LoVo (cell line): ENCODE data around the gene OSBPL10.
"Not testable (repeated sequence)": the region's sequence is repeated elsewhere in the genome, so short reads cannot be mapped to it uniquely, and the experiment has no call there.

ENCODE experiments used
- DNase-seq: peaks from one replicate; pipeline ENCODE4 v3.0.0-alpha.2; 2016; ENCODE audit warnings: low spot score

Gene OSBPL10

GRCh38 chr3:31704156-31704555 lies 276.9 kb downstream of the OSBPL10 start:
- DNase-seq: no peak

DNA sequence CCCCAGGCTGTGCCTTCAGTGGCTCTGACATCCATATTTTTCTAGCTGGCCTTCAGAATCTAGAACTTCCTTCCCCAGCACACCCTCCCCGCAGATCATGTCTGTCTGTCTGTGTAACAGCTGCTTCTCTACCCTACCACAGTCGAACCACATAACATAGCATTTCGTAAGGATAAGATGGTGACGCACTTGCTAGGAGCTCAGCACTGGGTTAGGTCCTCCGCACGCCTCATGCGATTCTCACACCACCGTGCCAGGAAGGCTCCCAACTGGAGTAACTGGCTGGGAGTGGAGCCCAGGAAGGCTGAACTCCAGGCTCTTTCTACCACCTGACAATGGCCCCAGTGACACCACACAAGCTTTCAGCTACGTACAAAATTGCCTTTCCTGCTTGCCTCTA lies 279.8 kb downstream of the OSBPL10 start:
- DNase-seq: no peak

DNA sequence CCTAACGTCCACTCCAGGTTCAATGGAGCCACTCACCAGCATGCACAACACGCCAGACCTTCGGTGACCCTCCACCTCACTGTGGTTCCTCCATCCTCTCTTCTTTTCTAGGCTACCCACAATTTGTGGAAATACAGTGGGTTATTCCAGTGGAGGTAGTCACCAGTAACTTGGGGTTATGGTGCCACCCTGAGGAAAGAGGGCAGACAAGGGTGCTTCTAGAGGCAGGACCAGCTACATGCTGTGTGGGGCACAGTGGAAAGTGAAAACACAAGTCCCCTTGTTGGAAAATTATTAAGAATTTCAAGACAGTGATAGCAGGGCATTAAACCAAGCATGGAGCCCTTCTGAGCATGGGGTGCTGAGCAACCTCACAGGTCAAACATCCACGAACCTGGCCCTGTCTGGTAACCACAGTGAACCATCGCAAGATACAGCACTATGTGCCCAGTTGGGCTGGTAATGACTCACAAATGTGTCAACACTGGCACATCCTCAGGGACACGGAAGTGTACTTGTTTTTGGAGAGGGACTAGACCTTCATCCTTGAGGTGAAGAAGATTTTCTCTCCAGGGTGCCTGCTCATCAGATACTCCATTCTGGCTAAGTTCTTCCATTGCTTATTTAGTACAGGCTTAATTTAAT lies 281.6 kb downstream of the OSBPL10 start:
- DNase-seq: no peak

- no peak for DNase-seq
Measured at GRCh38 chr3:31696815-31697548, 284.1 kb downstream of the OSBPL10 start.

DNA sequence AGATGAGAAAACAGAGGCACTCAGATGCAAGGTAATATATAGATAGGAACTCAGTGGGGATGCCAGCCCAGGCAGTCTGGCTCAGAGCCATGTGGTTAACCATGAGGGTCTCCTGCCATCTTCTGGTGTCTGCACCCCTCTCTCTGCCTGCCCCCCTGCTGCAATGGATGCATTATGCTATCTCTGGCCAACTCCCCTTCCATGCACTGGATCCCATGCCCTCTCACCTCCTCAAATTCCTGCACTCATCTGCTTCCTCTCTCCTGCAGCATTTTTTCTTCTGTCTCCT lies 285.1 kb downstream of the OSBPL10 start:
- DNase-seq: no peak

DNA sequence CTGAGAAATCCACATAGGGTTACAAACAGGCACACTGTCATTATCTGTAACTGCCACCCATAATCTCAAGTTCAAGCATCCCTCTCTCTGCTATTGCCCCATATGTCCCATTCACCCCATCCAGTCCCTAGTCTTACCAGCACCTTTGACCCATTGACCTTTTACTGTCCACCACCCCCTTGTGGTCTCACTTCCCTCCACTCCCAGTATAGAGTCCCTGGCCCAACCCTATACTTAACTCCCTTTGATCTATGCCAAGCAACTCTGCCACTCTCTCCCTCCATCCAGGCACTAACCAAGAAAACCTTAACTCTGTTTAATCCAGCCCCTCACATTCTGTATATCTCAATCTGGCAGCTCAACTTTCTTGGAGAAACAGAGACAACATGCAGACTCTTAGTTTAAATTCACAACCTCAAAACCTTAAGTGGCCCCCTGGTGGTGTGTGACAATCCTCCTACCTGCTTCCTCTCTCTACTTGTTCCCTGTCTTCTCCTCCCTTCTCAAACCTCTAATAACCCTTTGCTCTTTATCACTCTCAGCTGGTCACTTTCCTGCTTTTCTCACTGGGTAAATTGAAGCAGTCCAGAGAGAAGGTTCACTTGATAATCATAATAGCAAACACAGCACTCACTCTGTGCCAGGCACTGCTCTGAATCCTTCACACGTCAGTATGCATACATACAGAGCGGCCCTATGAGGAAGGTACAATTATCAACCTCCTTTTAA lies 285.6 kb downstream of the OSBPL10 start:
- DNase-seq: no peak

- no peak for DNase-seq
Measured at GRCh38 chr3:31693346-31693745, 287.7 kb downstream of the OSBPL10 start.

- no peak for DNase-seq
Measured at GRCh38 chr3:31692751-31693150, 288.3 kb downstream of the OSBPL10 start.

DNA sequence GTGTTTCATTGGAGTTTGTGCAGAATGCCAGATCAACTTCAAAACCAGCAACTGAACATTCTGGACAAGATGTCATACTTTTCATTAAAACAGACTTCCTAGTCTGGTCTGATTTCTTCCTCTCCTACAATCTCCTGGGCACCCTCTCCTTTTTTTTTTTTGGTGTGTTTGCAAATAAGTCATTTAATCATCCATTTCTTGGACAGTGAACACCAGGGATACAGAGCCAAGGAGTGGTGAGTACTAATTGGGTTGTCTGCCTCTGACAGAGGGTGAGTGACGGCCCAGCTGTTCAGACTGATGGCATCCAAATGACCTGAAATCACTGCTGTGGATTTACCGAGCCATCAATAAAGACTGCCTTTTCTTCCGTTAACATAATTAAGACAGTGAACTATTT lies 290.3 kb downstream of the OSBPL10 start:
- DNase-seq: no peak

- DNase-seq: not testable (repeated sequence)
Measured at GRCh38 chr3:31689523-31689922, 291.5 kb downstream of the OSBPL10 start.

DNA sequence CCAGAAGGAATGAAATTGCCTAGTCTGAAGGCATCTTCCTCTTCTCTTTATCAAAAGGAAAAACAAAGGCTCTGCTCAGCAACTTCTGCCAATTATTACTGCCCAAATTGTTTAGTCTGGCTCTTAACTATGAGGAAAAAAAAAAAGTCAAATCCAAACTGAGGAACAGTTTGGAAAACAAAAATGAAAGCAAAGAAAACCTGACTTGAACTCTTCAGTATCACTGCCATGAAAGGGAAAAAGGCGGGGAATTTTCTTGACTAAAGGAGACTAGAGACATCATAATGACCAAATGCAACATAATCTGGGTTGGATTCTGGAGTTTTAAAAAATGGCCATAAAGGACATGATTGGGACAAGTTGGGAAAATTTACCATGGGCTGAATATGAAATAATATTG lies 292.1 kb downstream of the OSBPL10 start:
- DNase-seq: no peak

- DNase-seq: no peak
Measured at GRCh38 chr3:31687020-31687802, 293.9 kb downstream of the OSBPL10 start.

DNA sequence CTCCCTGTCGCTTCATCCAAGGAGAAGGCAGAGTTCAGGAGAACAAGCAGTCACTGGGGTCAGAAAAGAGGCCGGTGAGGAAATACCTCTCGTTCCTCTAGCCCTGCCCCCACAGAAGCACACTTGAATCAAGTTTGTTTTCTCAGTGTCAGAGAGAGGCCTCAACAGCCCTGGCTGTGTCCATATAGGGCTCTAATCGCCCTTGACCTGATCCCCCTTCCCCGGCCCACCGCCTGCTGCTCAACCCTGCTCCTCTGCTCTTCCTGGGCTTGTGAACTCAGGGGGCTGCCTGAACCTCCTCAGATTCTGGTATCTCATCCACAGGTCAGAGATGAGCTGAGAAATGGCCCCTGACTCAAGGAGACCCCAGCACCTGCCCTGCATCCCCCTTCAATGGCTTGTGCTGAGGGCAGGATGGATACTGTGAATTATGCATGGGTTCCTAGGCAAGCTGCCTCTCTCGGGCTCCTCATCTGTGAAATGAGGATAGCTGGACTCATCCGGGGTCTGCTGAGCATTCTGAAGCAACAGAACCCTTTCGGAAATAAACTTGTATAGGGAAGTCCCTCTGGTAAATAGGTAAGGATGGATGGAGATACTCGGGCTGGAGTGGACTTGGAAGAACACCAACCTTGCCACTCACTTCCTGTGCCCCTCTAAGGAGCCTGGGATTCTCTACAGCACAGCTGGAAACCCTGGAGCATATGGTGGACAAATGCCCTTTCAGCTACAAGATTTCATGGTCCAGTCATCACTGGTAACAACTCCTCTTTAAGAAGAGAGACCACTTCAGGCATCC lies 300.8 kb downstream of the OSBPL10 start:
- no peak for DNase-seq

DNA sequence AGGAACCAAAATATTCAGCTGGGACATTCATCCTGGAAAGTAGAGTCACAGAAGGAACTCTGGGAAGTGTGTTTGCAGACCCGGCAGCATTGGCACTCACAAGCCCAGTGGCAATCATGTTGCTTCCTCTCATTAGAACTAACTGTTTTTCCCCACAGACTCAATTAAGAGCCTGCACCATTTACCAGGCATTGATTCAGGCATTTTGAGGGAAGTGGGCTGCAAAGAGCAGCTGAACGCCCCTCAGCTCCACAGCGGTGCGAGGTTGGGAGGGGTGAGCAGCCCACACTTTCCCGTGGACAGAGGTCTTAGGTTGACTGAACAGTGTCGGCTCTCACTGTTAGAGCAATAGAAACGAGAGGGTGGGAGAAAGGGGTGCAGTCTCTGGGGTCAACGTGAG lies 304.5 kb downstream of the OSBPL10 start:
- no peak for DNase-seq

GRCh38 chr3:31673950-31674349 lies 307.1 kb downstream of the OSBPL10 start:
- no peak for DNase-seq

DNA sequence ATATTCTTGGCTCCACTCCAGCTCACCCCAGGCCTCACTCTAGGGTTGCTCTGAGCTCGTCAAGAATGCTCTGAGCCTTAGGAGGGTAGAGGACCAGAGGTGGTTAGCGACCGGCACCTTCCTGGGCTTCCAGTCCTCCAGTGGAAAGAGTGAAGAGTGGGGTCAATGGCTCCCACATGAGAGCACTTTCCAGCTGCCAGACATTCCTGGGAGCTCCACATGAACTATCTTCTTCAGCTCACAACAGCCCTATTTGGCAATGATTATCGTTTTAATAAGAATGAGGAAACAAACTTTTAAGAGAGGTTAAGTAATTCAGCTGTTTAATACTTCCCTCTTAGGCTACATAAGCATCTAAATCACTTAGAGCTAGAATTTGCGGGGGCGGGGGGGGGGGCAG lies 309.1 kb downstream of the OSBPL10 start:
- DNase-seq: no peak

- DNase-seq: no peak
Measured at GRCh38 chr3:31671451-31671850, 309.6 kb downstream of the OSBPL10 start.

- no peak for DNase-seq
Measured at GRCh38 chr3:31670722-31671121, 310.3 kb downstream of the OSBPL10 start.

DNA sequence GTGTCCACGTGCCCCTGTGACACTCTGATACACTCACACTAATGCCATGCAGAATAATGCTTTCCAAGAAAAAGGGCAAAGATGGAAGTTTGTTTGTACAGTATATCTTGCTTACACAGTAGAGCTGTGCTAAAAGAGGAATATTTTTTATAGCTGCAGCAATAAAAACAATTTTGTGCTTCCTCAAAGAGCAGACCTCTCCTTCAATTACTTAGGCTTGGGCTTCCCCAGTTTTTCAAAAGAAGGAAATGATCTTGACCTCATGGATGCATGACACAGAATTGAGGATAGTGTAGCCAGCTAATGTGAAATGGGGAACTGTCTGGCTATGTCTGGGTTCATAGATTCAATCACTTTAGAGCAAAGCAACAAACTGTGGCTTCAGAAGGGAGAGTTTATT lies 310.9 kb downstream of the OSBPL10 start:
- no peak for DNase-seq

- no peak for DNase-seq
Measured at GRCh38 chr3:31668242-31668641, 312.8 kb downstream of the OSBPL10 start.

DNA sequence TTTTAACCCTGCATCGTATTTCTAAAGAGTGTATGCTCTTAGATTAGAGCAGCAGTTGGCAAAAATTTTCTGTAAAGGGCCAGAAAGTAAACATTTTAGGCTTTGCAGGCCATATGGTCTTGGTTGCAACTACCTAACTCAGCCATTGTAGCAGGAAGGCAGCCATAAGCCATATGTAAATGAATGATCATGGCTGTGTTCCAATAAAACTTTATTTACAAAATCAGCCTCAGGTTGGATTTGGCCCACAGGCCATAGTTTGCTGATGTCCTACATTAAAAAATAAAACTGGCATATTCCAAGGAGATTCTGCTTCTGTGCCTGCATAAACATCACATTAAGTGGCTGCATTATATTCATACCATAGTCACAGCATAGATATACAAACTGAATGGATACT lies 313.5 kb downstream of the OSBPL10 start:
- DNase-seq: no peak

- DNase-seq: no peak
Measured at GRCh38 chr3:31664031-31664430, 317.0 kb downstream of the OSBPL10 start.
